Esophagus muscularis mucosa (tissue), 4 donors: ENCODE results near the gene PRPF40B.

ENCODE experiments used
- CTCF ChIP-seq, 3 experiments: fragments of 200-600 bp in 2 of 3; fragments of 450-650 bp in 1 of 3; sonication (generic) in 2 of 3; IDR thresholded peaks; one replicate each; pipeline ENCODE4 v1.5.1; 2017 to 2019; ENCODE audit warnings: antibody characterized with exemption in 3 of 3, mild to moderate bottlenecking in 2 of 3, moderate library complexity in 1 of 3
- EP300 ChIP-seq: sonication (generic); formaldehyde crosslinking; IDR thresholded peaks from one replicate; pipeline ENCODE4 v1.6.1; 2017; ENCODE audit warnings: antibody characterized with exemption
- POLR2A ChIP-seq: fragments of 450-650 bp; IDR thresholded peaks from one replicate; pipeline ENCODE4 v1.6.1; 2017; ENCODE audit warnings: antibody characterized with exemption, moderate library complexity, mild to moderate bottlenecking, low read depth
- POLR2AphosphoS5 ChIP-seq, 2 donors: sonication (generic); formaldehyde crosslinking; IDR thresholded peaks; one replicate each; pipeline ENCODE4 v1.6.1; 2017; ENCODE audit warnings: antibody characterized with exemption in 2 of 2

DNA sequence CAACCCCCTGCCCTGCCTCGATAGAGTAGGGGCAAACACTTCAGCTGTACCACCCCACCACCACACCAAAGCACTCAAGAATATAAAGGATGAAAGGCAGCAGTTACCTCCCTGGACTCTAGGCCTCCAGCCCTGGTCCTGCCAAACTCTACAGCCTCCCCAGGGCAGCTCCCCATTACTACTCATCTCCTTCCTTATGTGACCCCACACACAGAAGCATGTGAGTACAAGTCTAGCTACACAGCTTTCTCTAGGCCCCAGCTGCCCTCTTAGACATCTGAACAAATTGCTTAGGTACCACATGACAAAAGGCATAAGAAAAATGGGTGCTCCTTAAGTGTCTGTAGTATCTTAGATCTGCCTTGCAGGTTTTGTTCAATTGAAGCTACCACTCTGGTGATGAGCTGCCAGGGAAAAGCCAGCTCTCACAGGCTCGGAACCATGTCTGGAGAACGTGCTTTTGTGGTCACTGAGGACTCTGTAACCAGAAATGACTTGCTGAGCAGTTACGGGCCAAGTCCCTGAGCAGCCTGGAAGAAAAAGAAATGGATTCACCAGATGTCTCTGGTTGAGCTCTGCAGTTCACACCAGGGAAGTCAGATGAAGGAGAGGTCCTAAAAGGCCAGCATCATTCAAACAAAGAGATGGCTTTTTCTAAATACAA lies 51.1 kb downstream of the PRPF40B start:
- TF ChIP-seq CTCF (IDR thresholded peaks at IDR 0.05) (no peak), POLR2AphosphoS5 (IDR thresholded peaks at IDR 0.05) (no peak), POLR2A (no peak), EP300 (no peak)
